K562 (cell line): ENCODE measurements around the gene PMEPA1.

ENCODE experiments used
- JUN ChIP-seq, 2 experiments: sonication (generic) in 1 of 2; formaldehyde crosslinking in 1 of 2; IDR thresholded peaks; 2 replicates each; pipeline versions ENCODE4 v1.6.1 to v1.8.0; 2012 to 2022; ENCODE audit warnings: borderline replicate concordance in 2 of 2, mild to moderate bottlenecking in 2 of 2, improper control_type of control experiment in 1 of 2, low read depth in 1 of 2, low read length in 1 of 2, missing genetic modification reagents in 1 of 2
- POLR2AphosphoS5 ChIP-seq: IDR thresholded peaks from 2 replicates; pipeline ENCODE4 v1.6.1; 2011; ENCODE audit warnings: mild to moderate bottlenecking, low read depth, low read length, moderate library complexity; ENCODE audit not compliant: control insufficient read depth, insufficient read depth
- SIN3A ChIP-seq, 2 experiments: fragments of 150-350 bp in 1 of 2; IDR thresholded peaks; 2 replicates each; pipeline ENCODE4 v1.6.1; 2011 to 2016; ENCODE audit warnings: borderline replicate concordance in 2 of 2, low read depth in 2 of 2, low read length in 2 of 2, mild to moderate bottlenecking in 2 of 2, moderate library complexity in 2 of 2; ENCODE audit not compliant: control insufficient read depth in 1 of 2
- ZFX ChIP-seq: sonication (generic); formaldehyde crosslinking; IDR thresholded peaks from 2 replicates; pipeline ENCODE4 v1.8.0; 2022; ENCODE audit warnings: mild to moderate bottlenecking, missing genetic modification reagents, moderate library complexity
- ZNF121 ChIP-seq: sonication (generic); formaldehyde crosslinking; conservative IDR thresholded peaks from 2 replicates; pipeline ENCODE4 v1.8.0; 2022; ENCODE audit warnings: missing genetic modification reagents
- TF ChIP-seq, protein P1 (sequence below), 3 experiments: IDR thresholded peaks in 2 of 3; conservative IDR thresholded peaks in 1 of 3; 2 replicates each; pipeline ENCODE4 v1.5.1; 2011 to 2012; ENCODE audit warnings: low read length in 3 of 3, mild to moderate bottlenecking in 3 of 3, control low read depth in 2 of 3, improper control_type of control experiment in 1 of 3, inconsistent platforms in 1 of 3, low read depth in 1 of 3, mixed read lengths in 1 of 3, moderate library complexity in 1 of 3; ENCODE audit not compliant: insufficient read depth in 2 of 3

DNA sequence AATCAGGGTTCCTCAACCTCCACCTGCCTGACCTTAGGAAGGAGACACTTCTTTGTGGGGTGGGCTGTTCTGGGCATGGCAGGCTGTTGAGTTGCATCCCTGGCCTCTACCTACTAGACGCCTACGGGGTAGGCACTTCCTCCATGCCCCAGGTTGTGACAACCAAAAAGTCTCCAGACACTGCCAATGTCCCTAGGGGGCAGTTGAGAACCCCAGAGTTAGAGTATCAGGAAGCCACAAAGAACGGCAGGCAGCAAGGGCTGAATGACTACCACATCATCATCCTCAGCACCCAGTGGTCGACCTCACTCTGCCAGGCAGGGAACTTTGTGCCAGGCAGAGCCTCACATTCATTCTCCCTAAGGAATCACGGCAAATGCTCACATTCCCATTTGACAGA, 21.5 kb downstream of the PMEPA1 start:
- TF ChIP-seq SIN3A (IDR thresholded peaks at IDR 0.05; ENCODE audit: borderline replicate concordance in 2 of 2, control insufficient read depth in 1 of 2, low read depth in 2 of 2, low read length in 2 of 2) (no peak), ZFX (CRISPR knock-in tag) (no peak), POLR2AphosphoS5 (no peak), JUN (IDR thresholded peaks at IDR 0.05; ENCODE audit: borderline replicate concordance, low read depth, low read length) (no peak), JUN (CRISPR knock-in tag; IDR thresholded peaks at IDR 0.05; ENCODE audit: borderline replicate concordance) (no peak), ZNF121 (CRISPR knock-in tag) (no peak)
- TF ChIP-seq, protein P1, sequence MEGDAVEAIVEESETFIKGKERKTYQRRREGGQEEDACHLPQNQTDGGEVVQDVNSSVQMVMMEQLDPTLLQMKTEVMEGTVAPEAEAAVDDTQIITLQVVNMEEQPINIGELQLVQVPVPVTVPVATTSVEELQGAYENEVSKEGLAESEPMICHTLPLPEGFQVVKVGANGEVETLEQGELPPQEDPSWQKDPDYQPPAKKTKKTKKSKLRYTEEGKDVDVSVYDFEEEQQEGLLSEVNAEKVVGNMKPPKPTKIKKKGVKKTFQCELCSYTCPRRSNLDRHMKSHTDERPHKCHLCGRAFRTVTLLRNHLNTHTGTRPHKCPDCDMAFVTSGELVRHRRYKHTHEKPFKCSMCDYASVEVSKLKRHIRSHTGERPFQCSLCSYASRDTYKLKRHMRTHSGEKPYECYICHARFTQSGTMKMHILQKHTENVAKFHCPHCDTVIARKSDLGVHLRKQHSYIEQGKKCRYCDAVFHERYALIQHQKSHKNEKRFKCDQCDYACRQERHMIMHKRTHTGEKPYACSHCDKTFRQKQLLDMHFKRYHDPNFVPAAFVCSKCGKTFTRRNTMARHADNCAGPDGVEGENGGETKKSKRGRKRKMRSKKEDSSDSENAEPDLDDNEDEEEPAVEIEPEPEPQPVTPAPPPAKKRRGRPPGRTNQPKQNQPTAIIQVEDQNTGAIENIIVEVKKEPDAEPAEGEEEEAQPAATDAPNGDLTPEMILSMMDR (IDR thresholded peaks at IDR 0.05 in 2 of 3, conservative IDR thresholded peaks at IDR 0.05 in 1 of 3; ENCODE audit: insufficient read depth in 2 of 3, low read depth in 1 of 3, low read length in 3 of 3), result no peak
